Breast epithelium (tissue), 4 donors: ENCODE results near the gene NAA80. TPM values are rescaled to one million over a fixed set of nuclear protein-coding genes. Genes with fewer than 3 reads are reported as not detected.

Experiments
- DNase-seq, 2 donors: peaks; one replicate each; pipeline ENCODE4 v3.0.0-alpha.2; 2019; ENCODE audit warnings: low spot score in 2 of 2
- H3K27ac ChIP-seq, 2 donors: fragments of 200-600 bp; sonication (generic) in 1 of 2; one replicate each; pipeline ENCODE4 v1.5.1; 2016 to 2019; ENCODE audit warnings: mild to moderate bottlenecking in 1 of 2
- H3K27me3 ChIP-seq, 2 donors: fragments of 200-600 bp; sonication (generic) in 1 of 2; one replicate each; pipeline versions ENCODE4 v1.5.1 to v1.6.0; 2017 to 2019; ENCODE audit warnings: control low read depth in 1 of 2, mild to moderate bottlenecking in 1 of 2
- H3K36me3 ChIP-seq: fragments of 200-600 bp; one replicate; pipeline ENCODE4 v1.5.1; 2019
- H3K4me1 ChIP-seq, 2 donors: fragments of 200-600 bp; sonication (generic); one replicate each; pipeline ENCODE4 v1.5.1; 2016 to 2019; ENCODE audit warnings: control low read depth in 1 of 2
- H3K4me3 ChIP-seq, 3 donors: fragments of 200-600 bp; sonication (generic); 1 replicate in 2 of 3; 2 replicates in 1 of 3; pipeline ENCODE4 v1.5.1; 2016 to 2019; ENCODE audit warnings: mild to moderate bottlenecking in 3 of 3, moderate library complexity in 2 of 3
- H3K9me3 ChIP-seq, 2 donors: fragments of 200-600 bp; sonication (generic) in 1 of 2; one replicate each; pipeline ENCODE4 v1.5.1; 2016 to 2019; ENCODE audit warnings: control low read depth in 1 of 2
- CTCF ChIP-seq, 3 donors: fragments of 450-650 bp; IDR thresholded peaks; one replicate each; pipeline ENCODE4 v1.5.1; 2016 to 2017; ENCODE audit warnings: antibody characterized with exemption in 3 of 3, mild to moderate bottlenecking in 3 of 3, moderate library complexity in 3 of 3
- POLR2A ChIP-seq: fragments of 450-650 bp; IDR thresholded peaks from one replicate; pipeline ENCODE4 v1.6.1; 2016; ENCODE audit warnings: antibody characterized with exemption, mild to moderate bottlenecking, moderate library complexity
- POLR2AphosphoS5 ChIP-seq, 3 donors: sonication (generic); formaldehyde crosslinking; IDR thresholded peaks; one replicate each; pipeline ENCODE4 v1.6.1; 2017; ENCODE audit warnings: antibody characterized with exemption in 3 of 3
- intact Hi-C: fragments of 100-400 bp; cut with DNase I; formaldehyde crosslinking; loops from one replicate; pipeline ENCODE4 v1.15.1; 2023; ENCODE audit warnings: low total_unique reads
- total RNA-seq, 3 donors: library from RNA; depleted of rRNA; stranded (reverse); fragments of >200 nt; gene quantifications; one replicate each; pipeline ENCODE4 v1.1.0, GENCODE V29; 2016

NAA80 gene
- total RNA-seq, 3 donors from 2014 or later, result 6.0 to 8.8 (median 8.5) TPM

GRCh38 chr3:50327943-50328691 is 28.9 kb upstream of the NAA80 start, which contains the start of gene TUSC2:
TSS of gene TUSC2 (minus strand) at chr3:50328223. CDS start at chr3:50328099, 124 bp downstream.
- peak within 1 kb of the TSS; percentile 97 to 100 (median 98) for H3K4me3 ChIP-seq
- peaks cover 0 to 8% of the 10 kb centered on the region in 2 donors for H3K4me1 ChIP-seq
- TF ChIP-seq POLR2AphosphoS5 (IDR thresholded peaks at IDR 0.05) (peak; percentile 62 to 91 (median 89)), CTCF (IDR thresholded peaks at IDR 0.05) (peak in 1 of 3 donors; percentile 11), POLR2A (peak; percentile 56)
- H3K36me3 ChIP-seq, result peaks cover 8% of the 10 kb centered on the region
- H3K27ac ChIP-seq, result peak within 1 kb of the TSS; percentile 89 to 92
- no peaks in the 10 kb centered on the region for H3K9me3 ChIP-seq
- intact Hi-C loops, result no loop called here
- H3K27me3 ChIP-seq, result no peaks in the 10 kb centered on the region
- peak; percentile 97 for DNase-seq

GRCh38 chr3:50327129-50327528 is 27.9 kb upstream of the NAA80 start:
- H3K27ac ChIP-seq, result peak overlapping the region in 1 of 2 donors; percentile 89
- DNase-seq, result no peak
- peaks cover 0 to 16% of the 10 kb centered on the region in 2 donors for H3K4me1 ChIP-seq
- H3K36me3 ChIP-seq, result peaks cover 8% of the 10 kb centered on the region
- no peaks in the 10 kb centered on the region for H3K27me3 ChIP-seq
- TF ChIP-seq CTCF (IDR thresholded peaks at IDR 0.05) (no peak), POLR2AphosphoS5 (IDR thresholded peaks at IDR 0.05) (no peak), POLR2A (no peak)
- no peaks in the 10 kb centered on the region for H3K9me3 ChIP-seq
- H3K4me3 ChIP-seq, result peak overlapping the region; percentile 97 to 100 (median 98)
- intact Hi-C loops, result no loop called here

- Histone ChIP-seq H3K27ac (no peak overlapping the region), H3K36me3 (peaks cover 2% of the 10 kb centered on the region), H3K4me1 (peaks cover 0 to 20% of the 10 kb centered on the region in 2 donors), H3K4me3 (no peak overlapping the region), H3K9me3 (no peaks in the 10 kb centered on the region), H3K27me3 (no peaks in the 10 kb centered on the region)
- no peak for TF ChIP-seq POLR2AphosphoS5 (IDR thresholded peaks at IDR 0.05)
- no peak for TF ChIP-seq POLR2A
- no peak for TF ChIP-seq CTCF (IDR thresholded peaks at IDR 0.05)
- intact Hi-C loops, result no loop called here
- DNase-seq, result no peak
These were observed 27.0 kb upstream of the NAA80 start for GRCh38 chr3:50326182-50326541.

- H3K4me1 ChIP-seq, result peaks cover 0 to 20% of the 10 kb centered on the region in 2 donors
- H3K27ac ChIP-seq, result peak overlapping the region; percentile 8 to 21
- no peaks in the 10 kb centered on the region for H3K36me3 ChIP-seq
- H3K27me3 ChIP-seq, result no peaks in the 10 kb centered on the region
- H3K4me3 ChIP-seq, result no peak overlapping the region
- H3K9me3 ChIP-seq, result no peaks in the 10 kb centered on the region
- TF ChIP-seq CTCF (IDR thresholded peaks at IDR 0.05) (no peak), POLR2A (no peak), POLR2AphosphoS5 (IDR thresholded peaks at IDR 0.05) (no peak)
- intact Hi-C loops, result no loop called here
- DNase-seq, result no peak
These were observed 26.4 kb upstream of the NAA80 start for GRCh38 chr3:50325497-50326181.

- Histone ChIP-seq H3K27me3 (no peaks in the 10 kb centered on the region), H3K36me3 (no peaks in the 10 kb centered on the region), H3K4me3 (no peak overlapping the region), H3K9me3 (no peaks in the 10 kb centered on the region), H3K27ac (peak overlapping the region; percentile 8 to 31), H3K4me1 (peaks cover under 1 to 23% of the 10 kb centered on the region in 2 donors)
- no peak for DNase-seq
- intact Hi-C loops, result no loop called here
- TF ChIP-seq CTCF (IDR thresholded peaks at IDR 0.05) (no peak), POLR2A (no peak), POLR2AphosphoS5 (IDR thresholded peaks at IDR 0.05) (no peak)
These were observed 25.9 kb upstream of the NAA80 start for GRCh38 chr3:50325113-50325480.
